ENCODE data around the gene TAS1R1.
"Not testable (repeated sequence)": the region's sequence is repeated elsewhere in the genome, so short reads cannot be mapped to it uniquely, and the experiment has no call there.

The TAS1R1 gene

GRCh38 chr1:6519935-6520671, 35.0 kb upstream of the TAS1R1 start:
- no peak for FAIRE-seq
- no peak for DNase-seq (ENCODE audit: low spot score)

DNA sequence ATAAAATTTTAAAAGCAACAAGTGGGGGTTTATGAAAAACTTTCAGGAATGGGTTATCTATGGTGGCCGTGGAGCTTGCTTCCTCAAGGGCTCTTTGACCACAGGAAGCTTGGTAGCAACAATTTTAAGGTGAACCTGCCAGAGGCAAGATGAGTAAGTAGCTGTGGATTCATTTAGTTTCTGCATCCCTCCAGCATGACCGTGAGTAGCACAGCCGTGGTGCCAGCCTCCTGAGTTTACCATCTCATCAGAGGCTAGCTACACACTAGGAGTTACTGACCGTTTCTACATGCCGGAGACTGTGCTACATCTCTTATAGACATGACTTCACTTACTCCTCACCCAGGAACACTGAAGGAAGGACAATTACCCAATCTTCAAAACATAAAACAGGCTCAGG, 33.6 kb upstream of the TAS1R1 start:
- FAIRE-seq (no peak), DNase-seq (ENCODE audit: low spot score) (no peak)

DNA sequence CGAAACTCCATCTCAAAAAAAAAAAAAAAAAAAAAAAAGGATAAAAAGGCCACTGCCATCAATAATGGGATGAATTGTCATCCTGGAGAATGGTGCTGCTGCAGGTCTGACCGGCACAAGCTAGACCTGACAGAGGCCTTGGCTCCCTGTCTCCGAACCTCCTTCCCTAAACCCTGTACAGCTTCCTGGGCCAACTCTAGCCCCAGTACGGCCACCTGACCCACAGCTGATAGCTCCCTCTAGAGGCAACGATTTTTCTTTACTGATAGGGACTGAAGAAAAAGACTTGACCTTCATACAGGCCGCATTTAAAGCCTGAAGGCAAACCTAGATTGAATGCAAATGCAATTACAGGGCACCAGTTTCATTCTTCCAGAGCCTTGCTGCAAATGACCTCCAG, 31.5 kb upstream of the TAS1R1 start:
- DNase-seq (ENCODE audit: low spot score) = peak; percentile 33
- FAIRE-seq = no peak

GRCh38 chr1:6526316-6526715, 28.8 kb upstream of the TAS1R1 start:
- FAIRE-seq = no peak
- no peak for DNase-seq (ENCODE audit: low spot score)

DNA sequence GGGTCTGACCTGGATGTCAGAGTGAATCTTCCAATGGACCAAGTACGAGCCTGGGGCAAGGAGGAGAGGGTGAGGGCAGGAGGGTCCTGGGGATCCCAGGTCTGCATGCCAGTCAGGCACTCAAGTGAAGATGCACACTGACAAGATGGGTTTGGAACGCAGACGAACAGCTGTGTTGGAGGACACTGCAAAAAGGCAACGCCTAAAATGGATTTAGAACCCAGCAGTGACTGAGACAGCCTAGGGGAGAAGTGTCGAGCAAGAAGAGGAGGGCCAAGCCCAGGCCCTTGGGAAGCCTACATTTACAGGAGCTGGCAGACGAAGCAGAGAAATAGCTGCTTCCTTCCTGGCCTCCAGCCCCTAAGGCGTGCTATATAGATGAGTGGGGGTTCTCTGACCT, 26.6 kb upstream of the TAS1R1 start:
- FAIRE-seq (no peak), DNase-seq (ENCODE audit: low spot score) (no peak)

GRCh38 chr1:6530504-6531160, 24.5 kb upstream of the TAS1R1 start:
- FAIRE-seq = no peak
- DNase-seq (ENCODE audit: low spot score) = no peak

DNA sequence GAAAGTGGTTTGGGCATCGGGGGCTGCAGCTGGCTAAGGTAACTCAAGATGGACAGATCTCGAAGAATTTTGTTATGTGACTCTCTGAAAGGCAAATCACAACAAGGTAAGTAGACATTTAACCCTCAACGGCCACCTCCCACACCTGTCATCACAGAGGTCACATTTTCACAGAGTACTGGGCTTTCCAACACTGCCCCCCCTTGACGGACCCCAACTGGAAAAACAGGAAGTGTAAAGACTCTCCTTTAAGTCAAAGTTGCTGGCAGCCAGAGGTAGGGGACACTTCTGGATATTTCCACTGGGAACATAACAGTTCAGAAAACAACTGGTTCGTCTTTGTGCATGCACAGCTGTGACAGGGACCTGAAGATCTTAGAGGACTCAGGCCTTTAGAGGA, 23.1 kb upstream of the TAS1R1 start:
- FAIRE-seq (no peak), DNase-seq (ENCODE audit: low spot score) (no peak)

GRCh38 chr1:6534248-6534822, 20.8 kb upstream of the TAS1R1 start:
- DNase-seq (ENCODE audit: low spot score) = no peak
- FAIRE-seq = no peak

DNA sequence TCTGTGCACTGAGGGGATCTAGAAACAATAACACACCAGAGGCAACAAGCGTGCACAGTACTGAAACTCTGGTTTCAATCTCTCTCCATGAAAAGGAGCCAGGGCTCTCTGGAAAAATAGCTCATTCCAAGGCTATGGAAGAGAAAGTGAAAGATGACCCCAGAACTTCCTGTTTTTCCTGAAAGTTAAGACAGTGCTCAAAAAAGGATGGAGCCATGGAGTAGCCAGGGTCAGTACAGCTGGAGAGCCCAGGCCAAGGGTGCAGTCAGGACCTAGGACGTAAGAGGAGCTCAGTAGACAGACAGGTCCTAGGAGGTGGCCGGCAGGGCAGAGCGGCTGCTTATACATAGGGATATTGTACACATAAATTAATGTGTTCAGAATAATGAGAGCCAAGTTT, 19.9 kb upstream of the TAS1R1 start:
- FAIRE-seq (no peak), DNase-seq (ENCODE audit: low spot score) (no peak)

- FAIRE-seq = no peak
Observed at GRCh38 chr1:6536291-6536690, 18.8 kb upstream of the TAS1R1 start.

DNA sequence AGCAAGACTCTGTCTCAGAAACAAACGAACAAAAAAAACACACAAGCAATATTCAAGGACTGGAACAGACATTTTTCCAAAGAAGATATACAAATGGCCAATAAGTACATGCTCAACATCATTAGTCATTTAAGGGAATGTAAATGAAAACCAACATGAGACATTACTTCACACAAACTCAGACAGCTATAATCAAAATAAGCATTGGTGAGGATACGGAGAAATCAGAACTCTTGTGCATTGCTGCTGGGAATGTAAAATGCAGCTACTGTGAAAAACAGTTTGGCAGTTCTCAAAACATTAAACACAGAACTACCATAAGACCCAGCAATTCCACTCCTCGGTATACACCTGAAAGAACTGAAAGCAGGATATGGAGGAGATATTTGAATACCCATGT, 16.2 kb upstream of the TAS1R1 start:
- DNase-seq (ENCODE audit: low spot score) = no peak
- FAIRE-seq = no peak

More at GRCh38 chr1:6536291-6536690, 18.8 kb upstream of the TAS1R1 start:
- DNase-seq (ENCODE audit: low spot score) = no peak

- FAIRE-seq (no peak), DNase-seq (ENCODE audit: low spot score) (no peak)
Observed at GRCh38 chr1:6544831-6545230, 10.3 kb upstream of the TAS1R1 start.

DNA sequence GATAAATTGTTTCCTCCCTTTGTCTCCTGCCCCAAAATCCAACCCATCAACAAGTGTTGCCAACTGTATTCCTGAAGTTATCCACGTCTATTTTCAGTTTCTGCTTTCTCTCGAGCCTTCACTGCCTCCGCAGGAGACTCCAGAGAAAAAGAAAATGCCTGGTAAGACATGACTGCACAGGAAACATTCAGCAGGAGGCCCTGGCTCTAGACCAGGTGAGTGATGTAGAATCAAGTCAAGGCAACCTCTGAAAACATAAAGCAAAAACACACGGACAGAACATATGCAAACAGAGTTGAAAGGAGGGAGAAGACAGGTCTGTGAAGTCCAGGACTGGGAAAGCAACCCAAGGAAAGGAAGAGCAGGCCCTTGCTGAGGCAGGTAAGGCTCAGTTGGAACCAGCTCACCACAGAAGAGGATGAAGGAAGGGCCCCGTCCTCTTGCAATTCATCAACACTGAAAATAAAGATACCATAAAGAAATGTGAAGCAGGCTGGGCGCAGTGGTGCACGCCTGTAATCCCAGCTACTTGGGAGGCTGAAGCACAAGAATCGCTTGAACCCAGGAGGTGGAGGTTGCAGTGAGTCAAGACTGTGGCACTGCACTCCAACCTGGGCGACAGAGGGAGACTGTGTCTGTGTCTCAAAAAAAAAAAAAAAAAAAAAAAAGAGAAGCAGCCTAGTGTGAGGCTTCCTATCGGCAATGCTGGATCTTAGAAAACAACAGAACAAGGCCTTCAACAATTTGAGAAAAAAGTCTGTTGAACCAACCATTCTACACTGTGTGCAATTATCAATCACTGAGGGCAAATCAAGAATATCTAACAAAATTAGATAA, 9.6 kb upstream of the TAS1R1 start:
- no peak for FAIRE-seq

DNA sequence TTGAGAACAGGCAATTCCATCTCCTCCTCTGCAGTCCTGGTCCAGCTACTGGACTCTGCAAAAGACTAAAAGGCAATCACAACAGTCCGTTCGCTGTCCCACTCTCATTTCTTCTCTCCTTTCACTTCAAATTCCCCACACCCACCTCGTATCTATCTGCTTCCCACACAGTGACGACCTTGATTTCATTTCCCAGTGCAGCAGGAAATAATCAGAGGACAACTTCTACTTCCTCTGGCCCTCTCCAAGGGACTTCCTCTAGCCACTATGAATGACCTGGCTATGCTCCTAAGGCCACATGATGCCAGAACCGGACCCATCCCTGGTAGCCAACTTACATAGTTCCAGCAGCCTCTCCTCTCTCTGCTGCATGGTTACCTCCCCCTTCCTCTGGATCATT, 8.8 kb upstream of the TAS1R1 start:
- DNase-seq (ENCODE audit: low spot score) (no peak), FAIRE-seq (no peak)

More for the DNA sequence above, 9.6 kb upstream of the TAS1R1 start:
- DNase-seq (ENCODE audit: low spot score) = no peak

DNA sequence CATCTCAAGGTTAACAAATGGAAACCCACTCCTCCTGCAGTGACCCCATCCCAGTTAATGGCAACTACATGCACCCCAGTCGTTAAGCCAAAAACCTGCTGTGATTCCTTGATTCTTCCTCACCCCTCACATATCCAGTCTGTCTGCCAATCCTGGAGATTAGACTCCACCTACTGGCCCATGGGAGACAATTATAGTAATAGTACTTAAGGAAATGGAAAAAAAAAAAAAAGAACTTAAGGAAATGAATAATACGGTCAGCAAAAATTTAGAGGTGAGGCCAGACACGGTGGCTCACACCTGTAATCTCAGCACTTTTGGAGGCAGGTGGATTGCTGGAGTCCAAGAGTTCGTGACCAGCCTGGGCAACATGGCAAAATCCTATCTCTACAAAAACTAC, 7.8 kb upstream of the TAS1R1 start:
- FAIRE-seq (no peak), DNase-seq (ENCODE audit: low spot score) (no peak)

- peak; percentile 75 for DNase-seq (ENCODE audit: low spot score)
- peak; percentile 17 for FAIRE-seq
Observed at GRCh38 chr1:6554031-6554906, 838 bp upstream of the TAS1R1 start, which contains the start of gene NOL9. Gene NOL9, minus strand, starts transcription at chr1:6554513. Its CDS starts 11 bp downstream, at chr1:6554502.

GRCh38 chr1:6557597-6557996, 2.5 kb downstream of the TAS1R1 start:
- no peak for DNase-seq (ENCODE audit: low spot score)
- no peak for FAIRE-seq

- DNase-seq (ENCODE audit: low spot score); FAIRE-seq: not testable (repeated sequence)
Observed at GRCh38 chr1:6559161-6559560, 4.1 kb downstream of the TAS1R1 start.

DNA sequence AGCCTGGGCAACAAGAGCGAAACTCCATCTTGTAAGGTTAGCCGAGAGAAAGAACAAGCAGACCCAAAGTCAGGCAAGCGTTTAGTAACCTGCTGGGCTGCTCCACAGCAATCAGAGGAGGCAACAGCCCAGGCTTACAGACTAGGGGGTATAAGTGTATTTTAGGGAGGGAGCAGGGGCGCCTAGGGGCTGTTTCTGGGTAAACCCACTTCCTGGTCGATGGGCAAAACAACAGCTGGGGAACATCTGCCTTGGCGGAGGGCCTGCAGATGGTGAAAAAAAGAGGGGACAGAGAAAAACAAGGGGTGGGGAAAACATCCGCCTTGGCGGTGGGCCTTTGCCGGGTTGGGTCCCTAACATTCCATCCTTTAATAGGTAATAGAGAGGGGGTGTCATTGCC, 5.2 kb downstream of the TAS1R1 start:
- no peak for FAIRE-seq
- no peak for DNase-seq (ENCODE audit: low spot score)

GRCh38 chr1:6569033-6569432, 13.9 kb downstream of the TAS1R1 start:
- DNase-seq (ENCODE audit: low spot score) = no peak
- FAIRE-seq = no peak

DNA sequence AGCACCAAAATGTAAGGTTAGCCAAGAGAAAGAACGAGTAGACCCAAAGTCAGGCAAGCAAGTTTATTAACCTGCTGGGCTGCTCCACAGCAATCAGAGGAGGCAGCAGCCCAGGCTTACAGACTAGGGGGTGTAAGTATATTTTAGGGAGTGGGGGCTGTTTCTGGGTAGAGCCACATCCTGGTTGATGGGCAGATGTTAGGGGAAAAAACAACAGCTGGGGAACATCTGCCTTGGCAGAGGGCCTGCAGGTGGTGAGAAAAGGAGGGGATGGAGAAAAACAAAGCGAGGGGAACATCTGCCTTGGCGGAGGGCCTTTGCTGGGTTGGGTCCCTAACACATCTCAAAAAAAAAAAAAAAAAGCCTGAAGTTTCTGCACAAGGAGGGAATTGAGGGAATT, 15.0 kb downstream of the TAS1R1 start:
- DNase-seq (ENCODE audit: low spot score) (no peak), FAIRE-seq (no peak)

Measured in RCC 7860 (cell line).